Smooth muscle cell (in vitro differentiated cells): ENCODE measurements around the gene FHIT. TPM values are rescaled to one million over a fixed set of nuclear protein-coding genes. Genes with fewer than 3 reads are reported as not detected.

ENCODE experiments used
- DNase-seq: peaks from one replicate; lab custom pipeline; 2025; ENCODE audit not compliant: unreplicated experiment; lab: John Stamatoyannopoulos, UW
- H2AFZ ChIP-seq: fragments of 200-600 bp; sonication (generic); 2 replicates; pipeline ENCODE4 v1.6.0; 2016; ENCODE audit warnings: antibody characterized with exemption, low read depth, mild to moderate bottlenecking
- H3F3A ChIP-seq: fragments of 200-600 bp; sonication (generic); 2 replicates; pipeline ENCODE4 v1.6.0; 2017; ENCODE audit warnings: antibody characterized with exemption, low read depth
- H3K27ac ChIP-seq: fragments of 200-600 bp; sonication (generic); 2 replicates; pipeline ENCODE4 v1.5.1; 2016; ENCODE audit warnings: low read depth, mild to moderate bottlenecking
- H3K27me3 ChIP-seq: fragments of 200-600 bp; sonication (generic); 2 replicates; pipeline ENCODE4 v1.6.1; 2016; ENCODE audit warnings: low read depth, mild to moderate bottlenecking
- H3K36me3 ChIP-seq: fragments of 200-600 bp; sonication (generic); 2 replicates; pipeline ENCODE4 v1.5.1; 2016; ENCODE audit warnings: low read depth
- H3K4me1 ChIP-seq: fragments of 200-600 bp; sonication (generic); 2 replicates; pipeline ENCODE4 v1.5.1; 2016; ENCODE audit warnings: low read depth
- H3K4me2 ChIP-seq: fragments of 200-600 bp; sonication (generic); 2 replicates; pipeline ENCODE4 v1.6.0; 2016; ENCODE audit warnings: mild to moderate bottlenecking
- H3K4me3 ChIP-seq: fragments of 200-600 bp; sonication (generic); 2 replicates; pipeline ENCODE4 v1.5.1; 2016; ENCODE audit warnings: mild to moderate bottlenecking
- H3K79me2 ChIP-seq: fragments of 200-600 bp; sonication (generic); 2 replicates; pipeline ENCODE4 v1.6.0; 2016; ENCODE audit warnings: low read depth, mild to moderate bottlenecking
- H3K9ac ChIP-seq: fragments of 200-600 bp; sonication (generic); 2 replicates; pipeline ENCODE4 v1.6.0; 2016; ENCODE audit warnings: low read depth
- H3K9me3 ChIP-seq: fragments of 200-600 bp; sonication (generic); replicated peaks from 2 replicates; pipeline ENCODE4 v1.5.1; 2016; ENCODE audit warnings: low read depth
- H4K20me1 ChIP-seq: fragments of 200-600 bp; sonication (generic); 2 replicates; pipeline ENCODE4 v1.6.0; 2016; ENCODE audit warnings: low read depth
- WGBS: methylation state at CpG from one replicate; pipeline ENCODE4 v1.1.7; 2016; ENCODE audit warnings: low lambda C conversion rate; 5-methylcytosine and 5-hydroxymethylcytosine counted together
- polyA plus RNA-seq: library from polyadenylated mRNA; unstranded; fragments of >200 nt; fragmentation: Nextera tagmentation; extraction: Ambion mirVana; gene quantifications from 2 replicates; pipeline ENCODE4 v1.2.1, GENCODE V29; 2016
- total RNA-seq: library from RNA; depleted of rRNA; stranded (reverse); fragments of >200 nt; gene quantifications from 2 replicates; pipeline ENCODE4 v1.2.3, GENCODE V29; 2014
- TF ChIP-seq, protein P1 (sequence below): fragments of 200-600 bp; sonication (generic); IDR thresholded peaks from 2 replicates; pipeline ENCODE4 v1.5.1; 2017; ENCODE audit warnings: borderline replicate concordance, mild to moderate bottlenecking, antibody characterized with exemption; ENCODE audit not compliant: insufficient read depth, poor library complexity, severe bottlenecking

The FHIT gene
- total and polyA plus RNA-seq, 2 experiments from 2014 or later: 5.9 to 6.7 TPM

DNA sequence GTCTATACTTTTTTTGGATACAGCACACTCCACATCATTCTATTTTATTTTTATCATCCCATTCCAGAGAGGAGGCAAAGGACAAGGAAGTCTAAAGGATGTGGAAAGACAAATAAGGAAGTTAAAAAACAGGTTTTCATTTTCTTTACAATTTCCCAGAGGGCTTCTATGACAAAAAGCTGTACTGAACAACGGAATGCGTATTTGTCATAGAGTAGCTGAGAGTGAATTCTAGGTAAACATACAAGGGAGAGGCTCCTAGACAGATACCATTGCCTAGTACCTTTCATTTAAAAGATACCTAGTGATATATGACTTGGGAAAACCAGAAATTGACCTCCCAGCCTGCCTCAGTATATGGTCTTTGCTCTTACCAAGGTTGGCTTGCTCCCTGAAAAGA lies 341.7 kb downstream of the FHIT start:
- no peak overlapping the region for H3K4me3 ChIP-seq
- 78% methylated on average over 2 of the region's 2 CpGs for WGBS
- no peak overlapping the region for H3K4me2 ChIP-seq
- TF ChIP-seq, protein P1, sequence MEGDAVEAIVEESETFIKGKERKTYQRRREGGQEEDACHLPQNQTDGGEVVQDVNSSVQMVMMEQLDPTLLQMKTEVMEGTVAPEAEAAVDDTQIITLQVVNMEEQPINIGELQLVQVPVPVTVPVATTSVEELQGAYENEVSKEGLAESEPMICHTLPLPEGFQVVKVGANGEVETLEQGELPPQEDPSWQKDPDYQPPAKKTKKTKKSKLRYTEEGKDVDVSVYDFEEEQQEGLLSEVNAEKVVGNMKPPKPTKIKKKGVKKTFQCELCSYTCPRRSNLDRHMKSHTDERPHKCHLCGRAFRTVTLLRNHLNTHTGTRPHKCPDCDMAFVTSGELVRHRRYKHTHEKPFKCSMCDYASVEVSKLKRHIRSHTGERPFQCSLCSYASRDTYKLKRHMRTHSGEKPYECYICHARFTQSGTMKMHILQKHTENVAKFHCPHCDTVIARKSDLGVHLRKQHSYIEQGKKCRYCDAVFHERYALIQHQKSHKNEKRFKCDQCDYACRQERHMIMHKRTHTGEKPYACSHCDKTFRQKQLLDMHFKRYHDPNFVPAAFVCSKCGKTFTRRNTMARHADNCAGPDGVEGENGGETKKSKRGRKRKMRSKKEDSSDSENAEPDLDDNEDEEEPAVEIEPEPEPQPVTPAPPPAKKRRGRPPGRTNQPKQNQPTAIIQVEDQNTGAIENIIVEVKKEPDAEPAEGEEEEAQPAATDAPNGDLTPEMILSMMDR: no peak
- H3K9ac ChIP-seq: no peak overlapping the region
- no peak for DNase-seq
- no peaks in the 10 kb centered on the region for H4K20me1 ChIP-seq
- H3K4me1 ChIP-seq: no peaks in the 10 kb centered on the region
- H3K79me2 ChIP-seq: no peaks in the 10 kb centered on the region
- no peak overlapping the region for H3K27ac ChIP-seq
- no peaks in the 10 kb centered on the region for H3F3A ChIP-seq
- no peaks in the 10 kb centered on the region for H3K9me3 ChIP-seq
- no peaks in the 10 kb centered on the region for H3K27me3 ChIP-seq
- H3K36me3 ChIP-seq: no peaks in the 10 kb centered on the region
- no peak overlapping the region for H2AFZ ChIP-seq

DNA sequence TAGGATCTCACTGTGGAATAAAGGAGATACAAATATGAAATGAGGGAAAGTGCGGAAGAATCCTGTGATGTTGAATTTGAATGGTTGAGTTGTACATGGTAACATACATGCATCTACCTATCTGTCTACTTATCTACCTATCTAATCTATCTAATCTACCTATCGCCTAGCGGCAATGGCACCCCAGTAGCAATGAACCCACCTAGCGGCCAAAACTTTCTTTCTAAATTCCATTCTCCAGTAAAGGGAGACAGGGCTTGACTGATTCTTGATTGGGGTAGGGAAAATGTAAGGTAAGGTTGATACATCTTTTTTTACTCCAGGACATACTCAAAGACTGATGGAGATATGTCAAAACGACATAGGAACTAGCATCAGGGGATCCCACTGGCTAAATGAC lies 345.0 kb downstream of the FHIT start:
- Histone ChIP-seq H3K4me1 (no peaks in the 10 kb centered on the region), H3K4me3 (no peak overlapping the region), H2AFZ (no peak overlapping the region), H3F3A (no peaks in the 10 kb centered on the region), H3K4me2 (no peak overlapping the region), H3K9ac (no peak overlapping the region), H3K79me2 (no peaks in the 10 kb centered on the region), H4K20me1 (no peaks in the 10 kb centered on the region), H3K9me3 (no peaks in the 10 kb centered on the region), H3K36me3 (no peaks in the 10 kb centered on the region), H3K27ac (no peak overlapping the region), H3K27me3 (no peaks in the 10 kb centered on the region)
- TF ChIP-seq, protein P1: no peak
- DNase-seq: no peak
- WGBS: 89% methylated on average over 5 of the region's 5 CpGs

DNA sequence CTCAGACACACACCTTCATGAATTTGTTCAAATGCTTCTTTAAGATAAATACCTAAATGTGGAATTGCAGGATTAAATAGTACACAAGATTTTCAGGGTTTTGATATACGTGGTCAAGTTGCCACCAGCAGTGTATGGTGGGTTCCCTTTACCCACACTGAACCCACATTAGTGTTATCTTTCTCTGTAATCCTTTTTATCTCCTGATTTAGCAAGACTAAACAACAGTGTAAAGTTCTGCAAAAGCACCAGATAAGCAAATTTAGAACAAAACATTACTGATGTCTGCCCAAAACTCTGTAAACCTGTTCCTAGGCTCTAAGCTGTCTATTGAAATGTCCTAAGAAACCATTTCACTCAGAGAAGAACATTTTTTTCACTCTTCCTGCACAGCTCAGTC lies 352.9 kb downstream of the FHIT start:
- H3F3A ChIP-seq: peaks cover 3% of the 10 kb centered on the region
- H4K20me1 ChIP-seq: no peaks in the 10 kb centered on the region
- H3K4me1 ChIP-seq: peaks cover 16% of the 10 kb centered on the region
- H3K9me3 ChIP-seq: no peaks in the 10 kb centered on the region
- H3K36me3 ChIP-seq: no peaks in the 10 kb centered on the region
- H3K79me2 ChIP-seq: no peaks in the 10 kb centered on the region
- no peak overlapping the region for H3K4me3 ChIP-seq
- no peak overlapping the region for H3K9ac ChIP-seq
- H3K27me3 ChIP-seq: no peaks in the 10 kb centered on the region
- no peak overlapping the region for H2AFZ ChIP-seq
- TF ChIP-seq, protein P1: no peak
- H3K4me2 ChIP-seq: peak overlapping the region; percentile 61
- no peak overlapping the region for H3K27ac ChIP-seq
- WGBS: 39% methylated on average over 1 of the region's 1 CpG
- DNase-seq: no peak

DNA sequence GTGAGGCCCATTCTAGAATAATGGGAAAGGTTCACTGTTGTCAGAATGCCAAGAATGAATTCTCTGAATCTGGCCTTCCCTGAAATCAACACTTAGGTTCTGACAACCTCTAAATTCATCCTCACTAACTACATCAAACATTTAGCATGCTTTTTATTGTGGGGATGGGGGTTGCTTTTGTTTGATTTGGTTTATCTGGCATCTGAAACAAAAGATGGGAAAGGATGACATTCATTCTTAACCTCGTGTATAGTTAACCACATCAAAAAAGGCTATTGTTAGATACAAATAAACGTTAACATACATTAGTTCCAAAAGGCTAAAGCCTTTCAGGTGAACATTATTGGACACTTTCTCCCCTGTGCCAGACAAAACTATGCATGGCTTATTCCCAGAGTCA lies 357.3 kb downstream of the FHIT start:
- TF ChIP-seq, protein P1: no peak
- no peak overlapping the region for H3K9ac ChIP-seq
- H3K4me2 ChIP-seq: no peak overlapping the region
- 72% methylated on average over 2 of the region's 2 CpGs for WGBS
- H3F3A ChIP-seq: peaks cover 3% of the 10 kb centered on the region
- H3K9me3 ChIP-seq: no peaks in the 10 kb centered on the region
- no peak overlapping the region for H3K4me3 ChIP-seq
- H3K79me2 ChIP-seq: no peaks in the 10 kb centered on the region
- no peaks in the 10 kb centered on the region for H4K20me1 ChIP-seq
- no peak for DNase-seq
- no peaks in the 10 kb centered on the region for H3K36me3 ChIP-seq
- no peak overlapping the region for H2AFZ ChIP-seq
- H3K27ac ChIP-seq: no peak overlapping the region
- no peaks in the 10 kb centered on the region for H3K27me3 ChIP-seq
- H3K4me1 ChIP-seq: peaks cover 16% of the 10 kb centered on the region
